ENCODE results near the gene CRIM1.

CRIM1 gene

DNA sequence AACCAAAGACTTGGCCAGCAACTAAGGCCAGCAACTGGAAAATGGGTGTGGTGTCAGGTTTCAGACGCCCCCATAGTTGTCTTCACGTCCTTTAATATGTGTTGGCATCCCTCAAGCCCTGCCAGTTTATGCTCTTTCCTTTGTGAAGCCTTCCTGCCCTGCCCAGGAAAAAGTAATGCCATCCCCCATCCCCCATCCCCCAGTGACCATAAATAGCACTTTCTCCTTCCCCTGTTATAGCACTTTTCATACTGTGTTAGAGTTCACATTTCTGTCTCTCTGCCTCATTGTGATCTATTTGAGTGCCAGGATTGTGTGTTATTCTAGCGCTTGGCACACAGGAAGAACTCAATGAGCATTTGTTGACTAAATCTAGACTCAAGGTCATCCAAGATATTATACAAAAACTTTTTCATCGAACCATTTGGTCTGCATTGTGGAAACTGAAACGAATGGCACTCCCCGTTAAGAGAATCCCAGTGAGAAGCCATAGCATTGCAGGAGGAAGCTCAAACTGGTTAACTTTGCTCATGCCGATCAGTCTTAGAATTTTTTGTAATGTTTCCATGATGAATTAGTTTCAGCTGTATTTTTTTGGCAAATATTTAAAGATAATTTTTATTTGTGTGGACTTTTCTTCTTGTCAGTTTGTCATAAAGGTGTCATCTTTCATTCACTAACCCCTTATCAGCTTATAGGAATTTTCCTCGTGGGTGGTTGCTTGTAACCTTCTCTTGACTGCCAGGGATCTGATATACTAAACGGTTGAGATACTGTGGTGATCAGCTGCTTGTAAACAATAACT, 15.7 kb downstream of the CRIM1 start:
- in situ Hi-C loops (cut with MboI; ENCODE audit: low sequenced_read_pairs) = no loop called here

DNA sequence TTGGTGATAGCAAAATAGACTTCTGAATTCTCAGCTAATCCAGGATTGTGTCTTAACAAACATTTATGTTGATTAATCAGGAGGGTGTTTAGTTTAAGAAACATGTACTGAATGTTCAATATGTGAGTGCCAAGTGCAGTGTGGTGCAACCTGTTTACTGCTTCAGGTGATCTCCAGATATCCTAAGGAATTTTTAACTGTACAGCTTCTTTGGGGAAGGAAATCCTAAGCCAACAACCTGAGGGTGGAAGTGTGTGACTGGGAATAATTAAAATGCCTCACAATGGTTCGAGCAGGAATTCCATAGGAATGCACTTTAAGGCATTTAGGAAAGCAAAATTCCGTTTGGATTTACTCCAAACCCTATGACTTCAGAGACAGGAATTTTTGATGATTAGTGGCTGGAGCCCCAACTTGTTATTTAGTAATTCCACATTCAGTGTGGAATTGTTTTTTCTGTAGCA, 16.4 kb downstream of the CRIM1 start:
- in situ Hi-C loops (cut with MboI; ENCODE audit: low sequenced_read_pairs) = no loop called here

DNA sequence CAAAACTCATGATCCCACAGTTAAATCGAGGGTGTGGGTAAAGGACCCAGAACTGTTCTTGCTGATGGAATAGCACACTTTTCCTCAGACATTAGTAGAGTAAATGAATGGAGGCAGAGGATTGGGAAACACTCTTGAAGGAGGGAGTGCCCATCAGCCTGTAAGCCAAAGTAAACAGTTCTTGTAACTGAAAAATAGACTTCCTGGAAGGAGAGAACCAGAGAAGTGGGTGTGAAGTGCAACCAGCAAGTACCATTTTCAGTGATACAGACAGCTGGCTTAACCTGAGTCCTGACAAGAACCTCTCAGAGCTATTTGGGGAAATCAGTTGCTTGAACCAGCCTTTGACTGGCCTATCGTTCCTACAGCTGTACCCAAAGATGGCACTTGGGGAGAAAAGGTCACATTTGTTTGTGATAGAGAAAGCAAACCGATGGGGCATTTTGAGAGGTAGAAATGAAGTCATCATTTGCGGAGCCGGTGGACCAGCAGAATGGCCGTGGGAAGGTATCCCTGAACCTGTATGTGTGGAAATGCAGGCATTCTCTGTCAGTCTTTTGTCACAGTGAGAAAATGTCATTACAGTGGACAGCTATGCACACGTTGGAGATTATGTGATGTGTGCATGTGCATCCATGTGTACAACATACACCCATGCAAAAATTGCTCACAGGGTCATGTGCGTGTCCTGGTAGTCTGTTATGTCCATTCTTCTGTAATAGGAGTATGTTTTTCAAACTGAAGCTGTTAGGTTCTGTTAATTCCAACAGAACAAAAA, 17.8 kb downstream of the CRIM1 start:
- in situ Hi-C loops (cut with MboI; ENCODE audit: low sequenced_read_pairs) = no loop called here

DNA sequence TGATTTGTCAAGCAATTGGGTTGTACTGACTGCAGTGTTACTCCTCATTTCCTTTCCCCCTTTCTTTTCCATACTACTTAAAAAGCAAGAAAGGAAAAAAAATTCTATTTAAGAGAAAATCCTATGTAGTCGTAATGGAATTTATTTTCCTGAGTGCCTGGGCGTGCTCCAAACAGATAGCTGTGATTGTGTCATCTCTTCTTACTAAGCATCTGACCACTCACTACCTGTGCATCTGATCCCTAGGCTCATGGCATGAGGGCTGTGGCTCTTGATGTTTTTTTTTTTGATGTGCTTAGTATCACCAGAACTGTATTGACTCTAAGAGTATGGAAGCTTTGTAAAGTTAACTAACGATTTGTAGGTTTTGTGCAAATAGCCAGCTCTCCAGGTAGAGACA, 19.0 kb downstream of the CRIM1 start:
- in situ Hi-C loops (cut with MboI; ENCODE audit: low sequenced_read_pairs) = no loop called here

DNA sequence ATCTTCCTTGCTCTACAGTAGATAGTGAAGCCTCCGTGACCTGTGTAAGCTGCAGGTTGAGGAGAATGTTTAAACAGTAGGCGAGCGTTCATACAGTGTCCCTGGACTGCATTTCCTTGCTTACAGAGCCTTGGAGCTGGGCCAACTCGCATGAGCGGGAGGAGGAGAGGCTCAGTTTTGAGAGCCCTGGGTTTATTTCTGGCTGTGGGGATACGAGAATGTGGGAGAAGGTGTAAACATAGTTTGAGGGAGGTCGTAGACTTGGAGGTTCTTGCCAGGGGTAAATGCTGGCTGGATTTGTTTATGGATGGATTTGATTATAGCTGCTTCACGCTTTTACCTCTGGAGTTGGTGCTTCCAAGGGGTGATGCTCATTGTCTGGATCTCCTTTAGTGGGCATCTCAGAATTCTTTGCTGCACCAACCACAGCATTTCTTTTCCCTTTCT, 20.8 kb downstream of the CRIM1 start:
- in situ Hi-C loops (cut with MboI; ENCODE audit: low sequenced_read_pairs) = no loop called here

DNA sequence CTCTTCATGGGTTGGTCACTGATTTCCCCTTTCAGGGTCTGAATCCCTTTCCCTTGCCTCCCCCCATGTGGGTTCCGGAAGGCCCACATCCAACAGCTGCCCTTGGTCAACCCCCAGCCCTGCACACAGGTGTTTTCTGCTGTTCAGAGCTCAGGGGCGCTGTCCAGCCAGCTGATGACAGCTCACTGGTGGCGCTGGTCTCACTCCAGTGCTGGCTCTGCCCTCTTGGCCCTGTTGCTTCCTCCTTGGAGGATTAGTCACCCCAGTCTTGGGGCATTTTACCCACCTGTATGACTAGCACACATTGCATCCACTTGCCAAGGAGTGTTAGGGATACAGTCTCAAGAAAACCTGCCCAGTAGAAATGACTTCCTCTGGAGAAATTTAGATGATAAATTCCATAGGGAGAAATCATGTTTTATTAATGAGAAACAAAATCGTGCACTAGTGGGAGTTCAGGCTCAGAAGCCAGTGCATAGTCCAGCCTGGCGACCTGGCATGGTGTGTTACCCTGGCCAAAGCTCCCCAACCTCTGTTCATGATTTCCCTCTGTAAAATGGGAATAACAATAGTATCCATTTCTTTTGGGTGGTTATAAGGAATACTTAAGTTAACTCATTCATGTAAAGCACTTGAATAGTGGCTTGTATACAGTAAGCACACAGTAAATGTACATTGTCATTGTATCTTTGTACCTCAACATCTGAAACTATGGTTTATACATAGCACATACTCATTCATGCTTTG, 21.6 kb downstream of the CRIM1 start:
- in situ Hi-C loops (cut with MboI; ENCODE audit: low sequenced_read_pairs) = no loop called here

DNA sequence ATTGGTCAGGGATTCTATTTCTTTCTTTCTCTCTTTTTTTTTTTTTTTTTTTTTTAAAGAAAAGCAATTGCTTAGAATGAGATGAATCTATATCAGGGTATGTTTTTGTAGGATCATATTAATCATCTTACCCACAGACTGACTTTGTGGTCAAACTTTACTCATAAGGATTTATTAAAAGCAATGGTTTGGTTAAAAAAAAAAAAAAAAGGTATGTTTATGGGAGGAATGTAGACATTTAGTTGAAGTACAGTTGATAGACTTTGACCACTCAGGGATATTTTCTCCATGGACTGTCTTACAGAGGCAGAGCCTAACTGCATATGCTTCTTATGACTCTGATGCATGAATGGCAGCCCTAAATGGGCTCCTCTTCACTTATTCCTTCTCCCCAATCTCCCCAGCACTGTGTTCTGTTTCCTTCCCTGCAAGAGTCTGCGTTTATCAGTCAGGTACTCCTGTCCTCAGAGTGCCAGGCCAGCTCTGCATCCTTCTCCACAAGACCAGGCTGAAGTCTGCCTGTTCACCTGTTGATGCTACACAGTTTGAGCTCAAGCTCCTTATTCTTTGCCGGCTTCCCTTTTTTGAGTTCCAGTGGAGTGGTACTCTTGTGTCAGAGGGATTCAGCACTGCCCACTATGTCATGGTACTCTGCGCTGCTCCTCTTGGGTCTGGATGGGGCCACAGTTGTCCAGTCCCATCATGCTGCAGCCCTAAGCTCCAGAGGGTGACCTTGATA, 24.3 kb downstream of the CRIM1 start:
- in situ Hi-C loops (cut with MboI; ENCODE audit: low sequenced_read_pairs) = no loop called here

DNA sequence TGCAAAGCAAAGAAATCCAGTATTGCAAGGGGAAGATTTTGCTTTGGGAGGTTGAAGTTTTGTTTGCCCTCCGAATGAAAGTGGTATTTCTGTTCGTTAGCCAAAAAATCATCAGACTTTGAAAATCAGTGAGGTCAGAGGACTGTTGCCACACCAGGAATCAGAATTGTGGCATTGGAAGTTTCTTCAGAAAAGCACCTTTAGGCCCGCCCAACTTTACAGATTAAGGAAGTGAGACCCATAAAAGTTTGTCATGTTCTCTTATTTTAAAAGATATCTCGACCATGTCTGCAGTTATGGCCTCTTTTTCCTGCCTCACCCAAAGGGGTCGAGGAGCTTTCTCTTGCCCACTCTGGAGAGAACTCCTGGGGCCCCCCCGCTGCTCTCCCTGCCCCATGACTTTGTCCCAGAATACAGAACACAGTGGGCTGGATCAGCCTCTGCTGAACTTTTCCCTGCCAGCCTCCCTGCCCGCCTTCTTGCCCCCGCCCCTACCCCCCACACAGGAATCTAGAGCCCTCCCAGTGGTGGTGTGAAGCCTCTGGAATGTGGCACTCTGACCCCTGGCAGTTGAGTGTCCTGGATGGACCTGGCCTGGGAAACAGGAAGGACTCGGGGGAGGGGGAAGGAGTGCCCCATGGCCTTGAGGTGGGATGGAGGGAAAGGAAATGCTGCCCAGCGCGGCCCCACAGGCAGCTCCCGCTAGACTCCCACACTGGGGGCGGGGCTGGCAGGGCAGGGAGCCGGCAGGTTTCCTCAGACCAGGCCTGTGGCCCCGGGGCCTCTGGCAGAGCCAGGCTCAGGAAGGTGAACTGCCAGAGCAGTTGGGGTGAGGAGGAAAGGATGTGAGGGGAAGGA, 25.3 kb downstream of the CRIM1 start:
- in situ Hi-C loops (cut with MboI; ENCODE audit: low sequenced_read_pairs) = no loop called here

DNA sequence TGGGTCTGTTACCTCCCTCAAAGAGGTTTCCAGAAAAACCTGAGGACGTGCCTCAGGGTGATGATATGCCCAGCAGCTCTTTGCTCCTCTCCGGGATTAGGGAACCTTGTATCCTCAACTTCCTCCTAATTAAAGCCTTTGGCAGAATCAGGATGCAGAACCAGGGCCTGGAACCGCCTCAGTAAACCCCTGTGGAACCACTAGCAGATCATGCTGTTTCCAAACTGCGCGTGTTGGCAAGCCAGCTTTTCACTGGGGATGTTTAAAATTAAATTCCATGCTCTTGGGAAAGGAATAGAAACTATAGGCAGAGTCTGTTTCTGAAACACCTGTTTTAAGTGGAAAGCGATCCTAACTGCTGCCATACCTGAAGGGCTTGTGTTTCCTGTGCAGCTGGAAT, 26.4 kb downstream of the CRIM1 start:
- in situ Hi-C loops (cut with MboI; ENCODE audit: low sequenced_read_pairs) = no loop called here

DNA sequence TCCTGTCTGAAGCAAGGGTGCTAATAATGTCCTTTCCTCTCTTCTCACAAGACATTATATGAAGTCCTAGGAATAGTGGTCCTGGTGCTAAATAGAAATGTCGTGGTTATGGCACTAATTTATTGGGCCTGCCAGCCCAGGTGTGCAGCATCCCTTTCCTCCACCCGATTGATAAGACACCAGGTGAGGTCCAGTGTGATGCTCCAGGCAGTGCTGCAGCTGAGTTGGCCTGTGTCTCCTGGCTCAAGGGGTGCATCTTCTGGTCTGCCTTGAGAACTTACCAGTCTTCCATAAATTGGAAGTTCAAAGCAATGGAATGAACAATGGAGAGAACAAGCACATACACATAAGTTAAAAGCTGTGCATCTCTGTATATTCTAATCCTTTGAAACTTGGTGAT, 26.9 kb downstream of the CRIM1 start:
- in situ Hi-C loops (cut with MboI; ENCODE audit: low sequenced_read_pairs) = no loop called here

DNA sequence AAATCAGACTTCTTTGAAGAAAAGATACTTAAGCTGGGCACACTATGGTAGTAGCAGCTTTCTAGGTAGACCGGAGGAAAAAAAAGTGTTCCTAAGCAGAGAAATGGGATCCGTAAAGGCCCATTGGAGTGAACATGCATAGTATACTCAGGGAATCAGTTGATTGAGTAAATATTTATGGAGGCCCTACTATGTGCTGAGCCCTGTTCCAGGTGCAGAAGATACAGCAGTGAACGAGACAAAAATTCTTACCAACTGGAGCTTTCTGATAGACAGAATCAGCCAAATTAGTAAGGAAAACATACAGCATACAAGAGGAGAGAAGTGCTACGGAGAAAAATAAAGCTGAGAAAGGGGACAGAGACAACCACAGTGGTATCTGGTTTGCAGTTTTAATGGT, 28.1 kb downstream of the CRIM1 start:
- in situ Hi-C loops (cut with MboI; ENCODE audit: low sequenced_read_pairs) = no loop called here

DNA sequence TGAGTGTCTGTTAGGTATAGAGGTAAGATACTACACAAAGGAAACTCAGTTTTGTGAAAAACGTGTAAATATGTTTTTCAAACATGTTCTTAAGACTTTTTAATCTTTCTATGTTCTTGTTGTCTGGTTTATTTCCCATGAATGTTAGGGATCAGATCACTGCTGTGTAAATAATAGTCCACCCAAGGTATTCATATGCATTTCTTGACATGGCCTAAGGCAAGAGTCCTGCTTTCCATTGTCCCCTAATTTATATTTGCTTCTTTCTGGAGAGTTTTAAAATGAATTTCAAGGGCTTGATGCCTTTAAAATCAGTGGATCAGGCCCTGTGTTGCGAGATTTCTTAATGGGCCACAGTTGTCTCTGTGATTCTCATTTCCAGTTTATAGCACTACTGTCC, 28.9 kb downstream of the CRIM1 start:
- in situ Hi-C loops (cut with MboI; ENCODE audit: low sequenced_read_pairs) = no loop called here

DNA sequence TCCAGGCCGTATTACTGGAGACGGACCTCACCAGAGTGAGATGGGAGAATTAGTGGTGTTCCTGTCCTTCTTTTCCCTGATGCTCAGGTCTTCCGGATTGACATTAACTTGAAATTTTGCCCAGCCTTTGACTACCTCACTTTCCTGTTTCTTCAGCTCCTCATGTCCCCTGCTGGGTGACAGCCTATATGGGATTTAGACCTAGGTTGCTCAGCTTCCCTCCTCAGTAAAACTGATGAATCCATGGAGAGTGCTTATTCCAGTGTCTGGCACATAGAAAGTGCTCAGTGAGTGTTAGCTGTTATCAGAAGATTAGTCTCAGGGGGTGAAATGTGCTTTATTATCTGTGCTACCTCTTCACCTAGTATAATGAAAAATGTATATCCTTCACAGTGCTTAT, 30.0 kb downstream of the CRIM1 start:
- in situ Hi-C loops (cut with MboI; ENCODE audit: low sequenced_read_pairs) = no loop called here

DNA sequence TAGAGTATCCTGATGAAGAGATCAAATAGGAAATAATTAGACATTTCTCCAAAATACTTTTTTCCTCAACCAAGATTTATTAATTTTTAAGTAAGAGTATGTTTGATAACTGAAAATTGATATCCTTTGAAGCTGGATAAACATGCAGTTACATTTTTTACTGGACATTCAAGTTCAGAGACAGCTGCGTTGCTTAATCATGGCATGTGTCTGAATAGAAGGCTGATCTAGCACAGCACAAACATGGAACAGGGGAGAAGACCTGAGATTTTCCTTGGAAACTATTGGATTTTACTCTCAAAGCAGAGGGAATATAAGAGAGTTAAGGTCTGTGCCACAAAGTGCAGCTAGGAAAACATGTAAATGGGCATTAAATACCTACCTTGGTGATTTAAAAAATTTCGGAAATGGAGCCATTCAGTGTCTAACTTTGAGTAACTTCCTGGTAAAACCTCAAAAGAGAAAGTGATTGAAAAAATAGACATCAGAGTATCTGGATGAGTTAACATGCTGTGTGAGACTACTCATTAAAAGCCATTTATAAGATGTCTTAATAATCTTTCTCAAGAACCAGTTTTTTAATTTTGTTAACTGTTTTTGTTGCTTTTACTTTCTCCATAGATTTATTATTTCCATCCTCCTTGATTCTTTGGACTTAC, 31.8 kb downstream of the CRIM1 start:
- in situ Hi-C loops (cut with MboI; ENCODE audit: low sequenced_read_pairs) = no loop called here

DNA sequence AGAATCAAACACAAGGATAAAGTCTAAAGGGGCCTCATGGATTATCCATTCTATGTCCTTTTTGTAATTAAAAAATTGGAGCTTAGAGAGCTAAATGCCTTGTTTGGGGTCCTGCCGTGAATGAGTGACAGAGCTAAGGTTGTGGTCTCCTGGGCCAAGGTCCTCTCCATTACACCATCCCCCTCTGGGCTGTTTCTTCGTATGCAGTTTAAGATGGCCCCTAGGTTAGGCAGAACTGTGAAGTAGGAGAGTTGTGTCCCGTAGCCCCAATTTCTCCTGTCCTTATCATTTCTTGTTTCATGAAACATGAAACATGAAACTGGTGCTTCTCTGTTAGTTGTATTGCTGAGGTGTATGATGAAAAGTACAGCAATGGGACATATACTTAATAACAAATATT, 32.9 kb downstream of the CRIM1 start:
- in situ Hi-C loops (cut with MboI; ENCODE audit: low sequenced_read_pairs) = no loop called here

DNA sequence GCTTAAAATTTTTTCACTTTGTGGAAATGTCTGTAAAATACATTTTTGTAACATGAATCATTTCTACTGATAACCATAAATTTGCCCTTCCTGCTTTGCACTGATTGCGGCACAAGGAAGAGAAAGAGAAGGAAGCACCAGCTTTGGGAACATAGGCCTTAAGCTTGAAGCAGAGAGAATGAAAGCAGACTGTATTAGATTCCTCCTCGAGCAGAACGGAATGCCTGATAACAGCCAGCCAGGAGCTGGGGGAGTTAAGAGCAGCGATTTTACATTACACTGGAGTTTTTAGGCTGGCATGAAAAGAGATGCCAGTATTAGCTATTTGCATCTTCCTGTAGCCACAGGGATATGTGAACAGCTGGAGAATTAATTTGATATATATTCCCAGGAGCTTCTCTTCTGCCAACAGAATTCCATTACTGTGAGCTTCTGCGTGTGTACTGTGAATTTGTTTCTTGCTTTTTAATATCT, 33.5 kb downstream of the CRIM1 start:
- in situ Hi-C loops (cut with MboI; ENCODE audit: low sequenced_read_pairs) = no loop called here

DNA sequence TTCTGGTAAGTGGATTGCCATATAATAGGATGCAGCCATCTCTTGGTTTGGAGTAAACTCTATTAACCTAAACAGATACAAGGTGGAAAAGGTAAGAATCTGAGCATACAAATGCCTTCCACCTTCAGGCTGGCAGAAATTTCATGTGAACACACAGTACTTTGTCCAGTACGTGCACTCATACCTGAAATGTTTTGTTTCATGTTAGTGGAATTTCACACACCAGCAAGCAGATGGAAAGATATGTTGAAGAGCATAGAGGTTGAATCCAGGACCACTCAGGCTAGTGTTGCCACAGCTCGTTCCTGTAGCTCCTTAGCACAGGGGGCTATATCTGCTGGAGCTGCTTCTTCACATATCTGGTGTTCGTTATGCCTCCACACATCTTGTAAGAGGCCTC, 34.0 kb downstream of the CRIM1 start:
- in situ Hi-C loops (cut with MboI; ENCODE audit: low sequenced_read_pairs) = no loop called here

DNA sequence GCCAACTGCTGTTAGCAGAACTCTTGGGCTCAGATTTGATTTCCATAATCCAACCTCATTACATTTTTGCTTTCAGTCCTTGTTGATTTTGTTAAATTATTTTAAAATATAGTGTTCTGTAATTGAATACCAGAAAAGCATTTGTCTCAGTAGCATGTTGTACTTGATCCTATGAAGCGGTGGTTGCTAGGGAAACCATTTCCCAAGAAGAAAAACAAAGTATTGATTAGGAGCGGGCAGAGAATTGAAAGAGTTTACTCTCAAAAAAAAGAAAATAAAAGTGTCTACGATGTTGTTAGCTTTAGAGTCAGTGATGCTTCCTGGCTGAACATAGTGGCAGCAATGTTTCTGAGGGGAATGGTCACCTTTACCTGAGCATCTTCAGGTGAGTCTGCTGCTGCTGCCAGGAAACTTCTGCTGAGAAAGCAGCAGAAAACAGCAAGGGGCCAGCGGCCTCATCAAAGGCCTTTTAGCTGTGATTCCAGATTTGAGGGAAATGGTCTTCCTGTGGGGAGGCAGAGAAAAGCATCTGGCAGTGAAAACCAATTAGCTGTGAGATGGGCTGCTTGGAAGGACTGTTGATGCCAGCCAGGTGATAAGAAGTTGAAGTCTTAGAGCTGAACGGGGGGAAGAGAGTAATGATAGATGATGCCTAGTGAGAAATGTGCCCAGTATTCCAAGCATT, 37.1 kb downstream of the CRIM1 start:
- in situ Hi-C loops (cut with MboI; ENCODE audit: low sequenced_read_pairs) = no loop called here
